C4-2B (cell line): ENCODE results near the gene GLI1.

Experiments
- H3K27ac ChIP-seq: fragments of 450-650 bp; 2 replicates; pipeline ENCODE4 v1.5.1; 2017
- CTCF ChIP-seq: fragments of 450-650 bp; conservative IDR thresholded peaks from 2 replicates; pipeline ENCODE4 v1.5.1; 2017; ENCODE audit warnings: mild to moderate bottlenecking
- ZFX ChIP-seq: fragments of 450-650 bp; IDR thresholded peaks from 2 replicates; pipeline ENCODE4 v1.6.1; 2017

GLI1 gene

DNA sequence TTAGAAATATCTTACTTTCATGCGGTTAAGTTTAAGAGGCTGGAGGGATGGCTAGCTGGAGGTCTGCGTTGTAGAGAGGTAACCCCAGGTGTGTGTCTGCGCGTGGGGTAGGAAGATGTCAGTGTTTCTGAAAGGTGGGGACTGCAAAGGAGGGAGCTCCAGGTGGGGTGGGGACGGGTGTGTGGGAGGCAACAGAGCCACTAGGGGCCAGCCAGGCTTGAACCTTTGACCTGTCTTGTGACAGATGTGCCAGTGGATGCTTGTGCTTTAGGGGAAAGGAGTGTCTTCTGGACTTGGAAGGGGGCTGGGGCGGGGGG is 841 bp downstream of the GLI1 start:
- TF ChIP-seq CTCF, result no peak
- no peak for TF ChIP-seq ZFX
- H3K27ac ChIP-seq, result no peak overlapping the region

DNA sequence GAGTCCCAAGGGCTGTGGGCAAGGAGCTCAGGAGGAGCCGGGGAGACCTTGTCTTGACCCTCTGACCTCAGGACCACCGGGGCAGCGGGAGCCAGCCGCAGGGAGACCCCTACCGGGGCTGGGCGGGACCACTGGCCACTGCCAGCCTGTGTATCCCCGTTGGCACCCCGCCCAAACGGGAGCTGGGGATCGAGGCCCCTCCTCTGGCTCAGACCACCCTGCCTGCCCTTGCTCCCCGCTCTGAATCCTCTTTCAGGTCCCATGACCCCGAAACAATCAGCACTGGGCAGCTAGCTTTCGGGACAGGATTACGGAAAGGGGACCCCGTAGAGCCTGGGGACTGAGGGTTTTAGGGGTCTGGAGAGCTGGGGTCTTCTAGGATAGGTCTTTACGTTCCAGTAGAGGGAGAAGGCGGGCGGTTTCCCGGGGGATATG is 1.3 kb downstream of the GLI1 start:
- H3K27ac ChIP-seq, result no peak overlapping the region
- TF ChIP-seq ZFX (no peak), CTCF (no peak)

GRCh38 chr12:57461276-57461916 is 1.8 kb downstream of the GLI1 start:
- TF ChIP-seq CTCF (no peak), ZFX (no peak)
- peak overlapping the region; percentile 24; the same call in 1 of the 2 replicates for H3K27ac ChIP-seq

GRCh38 chr12:57461917-57462250 is 2.3 kb downstream of the GLI1 start:
- TF ChIP-seq CTCF (no peak), ZFX (no peak)
- H3K27ac ChIP-seq, result peak overlapping the region; percentile 24; the same call in 1 of the 2 replicates

GRCh38 chr12:57462251-57462911 is 2.8 kb downstream of the GLI1 start:
- peak overlapping the region; percentile 24; the same call in 1 of the 2 replicates for H3K27ac ChIP-seq
- TF ChIP-seq CTCF, result peak; percentile 98
- TF ChIP-seq ZFX, result no peak

- peak overlapping the region; percentile 24; the same call in 1 of the 2 replicates for H3K27ac ChIP-seq
- no peak; the same call in none of the 2 replicates for TF ChIP-seq CTCF
- no peak for TF ChIP-seq ZFX
Measured at GRCh38 chr12:57462912-57463253, 3.3 kb downstream of the GLI1 start.

GRCh38 chr12:57464569-57464968 is 5.0 kb downstream of the GLI1 start:
- TF ChIP-seq CTCF (no peak), ZFX (no peak)
- H3K27ac ChIP-seq, result no peak overlapping the region
